Ovary (tissue), 3 donors: ENCODE results near the gene B9D1.

Source experiments
- CTCF ChIP-seq, 3 donors: fragments of 450-650 bp in 2 of 3; fragments of 200-600 bp in 1 of 3; IDR thresholded peaks; one replicate each; pipeline versions ENCODE4 v1.5.1 to v1.8.0; 2016 to 2022; ENCODE audit warnings: antibody characterized with exemption in 3 of 3, mild to moderate bottlenecking in 1 of 3
- EP300 ChIP-seq: sonication (generic); formaldehyde crosslinking; IDR thresholded peaks from one replicate; pipeline ENCODE4 v1.6.1; 2017; ENCODE audit warnings: antibody characterized with exemption
- POLR2A ChIP-seq: fragments of 450-650 bp; IDR thresholded peaks from one replicate; pipeline ENCODE4 v1.6.1; 2017; ENCODE audit warnings: antibody characterized with exemption, mild to moderate bottlenecking, moderate library complexity
- donor health status: DM: no; HTN: no; CAD: no.

DNA sequence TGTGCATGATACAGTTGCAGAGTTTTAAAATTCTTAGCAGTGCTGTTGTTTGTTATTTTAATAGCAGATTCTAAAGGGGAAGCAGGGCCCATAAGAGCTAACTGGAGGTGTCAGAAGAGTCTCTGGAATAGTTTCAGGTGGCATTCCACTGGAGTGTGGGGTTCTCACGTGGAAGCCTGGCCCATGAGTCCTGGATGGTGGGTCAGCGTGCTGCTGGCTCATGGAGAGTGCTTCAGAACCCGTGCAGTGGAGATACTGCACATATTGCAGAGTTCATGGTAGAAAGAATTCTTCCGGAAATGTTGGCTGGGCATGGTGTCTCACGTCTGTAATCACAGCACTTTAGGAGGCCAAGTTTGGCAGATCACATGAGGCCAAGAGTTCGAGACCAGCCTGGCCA, 43.9 kb downstream of the B9D1 start:
- TF ChIP-seq CTCF (IDR thresholded peaks at IDR 0.05), result no peak
- no peak for TF ChIP-seq POLR2A
- no peak for TF ChIP-seq EP300
